Neuron (in vitro differentiated cells): ENCODE results near the gene DGKE.
A peak's percentile ranks its signal among the peaks of the same experiment; 100 is the strongest.

Source experiments
- H2AFZ ChIP-seq: one replicate; pipeline ENCODE4 v1.6.1; 2013; ENCODE audit warnings: low read depth, mild to moderate bottlenecking, inconsistent platforms, low read length, moderate library complexity
- H3K27me3 ChIP-seq: one replicate; pipeline ENCODE4 v1.6.1; 2013; ENCODE audit warnings: low read length; ENCODE audit not compliant: insufficient read depth
- H3K36me3 ChIP-seq: one replicate; pipeline ENCODE4 v1.6.1; 2013; ENCODE audit warnings: low read length; ENCODE audit not compliant: insufficient read depth
- H3K4me1 ChIP-seq: one replicate; pipeline ENCODE4 v1.6.1; 2013; ENCODE audit warnings: low read length; ENCODE audit not compliant: insufficient read depth
- H3K4me3 ChIP-seq: 2 replicates; pipeline ENCODE4 v1.5.1; 2013; ENCODE audit warnings: mild to moderate bottlenecking, low read length, moderate library complexity
- H3K9me3 ChIP-seq: one replicate; pipeline ENCODE4 v1.6.1; 2013; ENCODE audit warnings: low read length

Gene DGKE

DNA sequence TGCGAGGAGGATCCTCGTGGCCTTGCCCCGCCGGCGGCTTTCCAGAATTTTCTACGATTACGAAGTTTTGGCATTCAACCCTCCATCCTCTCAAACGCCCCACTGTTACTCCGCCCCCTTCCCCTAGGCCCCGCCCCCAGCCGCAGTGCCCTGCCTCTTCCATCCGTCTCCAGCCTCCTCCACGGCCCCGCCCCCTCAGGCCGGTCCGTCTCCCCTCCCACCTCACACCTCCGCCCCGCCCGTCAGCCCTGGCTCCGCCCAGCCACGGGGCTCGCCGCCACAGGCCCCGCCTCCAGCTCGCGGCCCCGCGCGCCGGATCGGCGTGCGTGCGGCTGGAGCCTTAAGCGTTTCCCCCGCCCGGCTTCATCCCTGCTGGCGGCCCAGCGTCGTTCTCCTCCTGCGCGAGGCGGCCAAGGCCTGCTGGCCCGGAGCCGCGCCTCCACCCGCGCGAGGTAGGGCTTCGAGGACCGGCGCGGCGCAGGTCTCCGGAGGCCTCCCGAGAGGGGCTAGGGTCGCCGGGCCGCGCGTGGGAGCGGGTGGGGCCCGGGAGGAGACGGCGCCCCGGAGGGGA, at the start of gene DGKE, which contains the start of gene C17orf67:
Gene DGKE (plus strand): TSS at position 343 of the 571 bp plus-strand sequence. CDS start 645 bp downstream, outside the sequence.
Gene C17orf67 (minus strand): TSS at position 112 of the 571 bp plus-strand sequence. CDS start 18,110 bp downstream, outside the sequence.
- Histone ChIP-seq H3K36me3 (no peaks in the 10 kb centered on the region), H3K9me3 (peaks cover 4% of the 10 kb centered on the region), H3K27me3 (no peaks in the 10 kb centered on the region), H3K4me3 (peak within 1 kb of the TSS; percentile 62), H2AFZ (peak within 1 kb of the TSS; percentile 89), H3K4me1 (peaks cover 5% of the 10 kb centered on the region)

DNA sequence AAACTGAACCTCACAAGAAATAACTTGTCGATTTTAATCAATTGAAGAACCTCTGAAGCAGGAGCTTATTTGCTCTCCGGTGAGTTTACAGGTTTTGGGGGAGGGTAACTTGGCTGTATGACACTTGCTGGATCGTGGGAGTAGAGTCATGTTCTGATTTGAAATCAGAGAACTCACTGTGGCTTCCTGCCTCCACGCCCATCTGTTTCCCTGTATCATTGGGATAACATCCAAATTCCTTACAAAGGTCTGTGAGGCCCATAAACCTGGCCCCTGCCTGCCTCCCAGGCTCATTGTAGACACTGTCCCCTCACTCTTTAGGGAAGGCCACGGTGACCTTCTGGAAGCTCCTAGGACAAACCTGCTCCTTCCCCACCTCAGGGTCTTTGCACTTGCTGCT, 48.5 kb upstream of the DGKE start:
- no peak overlapping the region for H2AFZ ChIP-seq
- H3K4me1 ChIP-seq: no peaks in the 10 kb centered on the region
- no peaks in the 10 kb centered on the region for H3K36me3 ChIP-seq
- H3K9me3 ChIP-seq: no peaks in the 10 kb centered on the region
- no peak overlapping the region for H3K4me3 ChIP-seq
- peaks cover 24% of the 10 kb centered on the region for H3K27me3 ChIP-seq

GRCh38 chr17:56785997-56786680, 47.8 kb upstream of the DGKE start:
- no peak overlapping the region for H2AFZ ChIP-seq
- no peak overlapping the region for H3K4me3 ChIP-seq
- peaks cover 21% of the 10 kb centered on the region for H3K27me3 ChIP-seq
- H3K4me1 ChIP-seq: no peaks in the 10 kb centered on the region
- H3K36me3 ChIP-seq: no peaks in the 10 kb centered on the region
- no peaks in the 10 kb centered on the region for H3K9me3 ChIP-seq

- no peaks in the 10 kb centered on the region for H3K4me1 ChIP-seq
- H2AFZ ChIP-seq: no peak overlapping the region
- no peaks in the 10 kb centered on the region for H3K9me3 ChIP-seq
- no peaks in the 10 kb centered on the region for H3K36me3 ChIP-seq
- peaks cover 15% of the 10 kb centered on the region for H3K27me3 ChIP-seq
- no peak overlapping the region for H3K4me3 ChIP-seq
Measured at GRCh38 chr17:56786989-56787482, 46.9 kb upstream of the DGKE start.

GRCh38 chr17:56792267-56792666, 41.7 kb upstream of the DGKE start:
- Histone ChIP-seq H3K9me3 (no peaks in the 10 kb centered on the region), H3K27me3 (peaks cover 3% of the 10 kb centered on the region), H3K4me1 (no peaks in the 10 kb centered on the region), H2AFZ (no peak overlapping the region), H3K4me3 (no peak overlapping the region), H3K36me3 (no peaks in the 10 kb centered on the region)

DNA sequence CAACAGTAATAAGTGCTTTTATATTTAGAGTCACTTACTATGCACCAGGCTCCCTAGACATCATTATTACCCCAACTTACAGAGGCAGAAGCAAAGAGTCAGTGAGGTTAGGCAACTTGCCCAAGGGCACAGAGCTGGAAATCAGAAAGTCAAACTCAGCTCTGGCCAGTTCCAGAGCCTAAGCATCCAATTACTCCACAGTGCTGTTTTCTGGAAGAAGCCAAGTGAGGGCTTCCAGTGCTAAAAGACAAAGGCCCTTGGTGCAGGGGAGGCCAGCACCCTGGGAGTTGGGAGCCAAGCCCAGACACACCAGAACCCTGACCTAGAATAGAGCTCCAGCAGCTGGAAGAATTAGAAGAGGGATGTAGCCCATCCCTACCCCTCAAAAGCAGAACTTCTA, 40.4 kb upstream of the DGKE start:
- Histone ChIP-seq H3K27me3 (no peaks in the 10 kb centered on the region), H3K4me3 (no peak overlapping the region), H3K4me1 (no peaks in the 10 kb centered on the region), H3K36me3 (no peaks in the 10 kb centered on the region), H2AFZ (no peak overlapping the region), H3K9me3 (no peaks in the 10 kb centered on the region)

- no peak overlapping the region for H3K4me3 ChIP-seq
- H3K4me1 ChIP-seq: no peaks in the 10 kb centered on the region
- H3K27me3 ChIP-seq: no peaks in the 10 kb centered on the region
- no peaks in the 10 kb centered on the region for H3K36me3 ChIP-seq
- no peaks in the 10 kb centered on the region for H3K9me3 ChIP-seq
- H2AFZ ChIP-seq: no peak overlapping the region
Measured at GRCh38 chr17:56793957-56794356, 40.0 kb upstream of the DGKE start.

- H3K36me3 ChIP-seq: no peaks in the 10 kb centered on the region
- no peak overlapping the region for H2AFZ ChIP-seq
- H3K27me3 ChIP-seq: no peaks in the 10 kb centered on the region
- H3K4me1 ChIP-seq: no peaks in the 10 kb centered on the region
- no peaks in the 10 kb centered on the region for H3K9me3 ChIP-seq
- H3K4me3 ChIP-seq: no peak overlapping the region
Measured at GRCh38 chr17:56795221-56795865, 38.6 kb upstream of the DGKE start.

DNA sequence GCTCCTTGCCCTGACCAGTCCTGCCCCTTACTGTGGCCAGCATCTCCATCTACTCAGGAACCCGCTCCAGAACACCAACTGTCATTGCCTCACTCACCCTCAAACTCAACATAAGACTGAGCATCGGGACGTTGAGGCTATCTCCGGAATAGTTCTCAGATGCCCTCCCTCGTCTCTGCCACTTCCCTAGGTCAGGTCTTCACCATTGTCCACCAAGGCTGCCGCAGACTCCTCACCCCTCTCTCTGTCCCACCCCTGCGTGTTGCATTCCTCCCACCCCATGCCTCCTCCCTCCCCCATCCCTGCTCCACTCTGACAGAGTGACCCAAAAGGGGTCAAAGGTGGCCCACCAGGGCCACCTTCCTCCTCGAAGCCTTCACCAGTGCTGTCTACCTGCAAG, 37.4 kb upstream of the DGKE start:
- Histone ChIP-seq H3K4me3 (no peak overlapping the region), H3K36me3 (no peaks in the 10 kb centered on the region), H3K4me1 (no peaks in the 10 kb centered on the region), H2AFZ (no peak overlapping the region), H3K27me3 (no peaks in the 10 kb centered on the region), H3K9me3 (no peaks in the 10 kb centered on the region)

- Histone ChIP-seq H3K9me3 (no peaks in the 10 kb centered on the region), H2AFZ (no peak overlapping the region), H3K27me3 (no peaks in the 10 kb centered on the region), H3K4me1 (no peaks in the 10 kb centered on the region), H3K4me3 (no peak overlapping the region), H3K36me3 (no peaks in the 10 kb centered on the region)
Measured at GRCh38 chr17:56798916-56799315, 35.0 kb upstream of the DGKE start.

DNA sequence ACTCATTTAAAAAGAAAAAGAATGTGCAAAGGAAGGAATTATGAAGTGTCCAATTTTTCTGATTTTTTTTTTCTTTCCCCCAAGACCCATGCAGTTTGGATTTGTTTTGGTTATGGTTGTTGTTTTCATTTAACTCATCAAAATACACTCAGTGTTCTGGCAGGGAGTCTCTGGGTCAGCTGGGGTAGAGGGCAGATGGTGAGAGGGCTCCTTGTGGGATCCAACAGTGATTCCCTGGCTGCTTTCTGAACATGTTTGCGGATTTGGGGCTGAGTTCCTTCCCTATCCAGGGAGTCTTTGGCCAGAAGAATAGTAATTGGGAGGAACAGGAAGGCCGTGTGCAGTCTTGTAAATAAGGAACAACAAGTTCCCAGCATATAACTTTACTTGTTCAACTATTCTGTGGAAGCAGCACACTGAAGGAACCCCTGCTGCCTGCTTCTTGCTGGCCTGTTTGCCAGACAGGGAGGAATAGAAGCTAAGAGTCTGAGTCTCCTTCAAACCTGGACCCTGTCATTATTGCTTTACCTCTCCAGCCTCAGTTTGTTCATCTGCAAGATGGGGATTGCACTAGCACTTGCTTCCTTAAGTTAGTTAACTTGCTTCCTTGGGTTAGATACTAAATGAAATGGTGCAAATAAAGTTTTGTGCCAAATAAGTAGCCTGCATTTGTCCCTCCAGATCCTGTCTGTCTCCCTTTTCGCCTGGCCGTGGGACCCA, 32.3 kb upstream of the DGKE start:
- H3K4me3 ChIP-seq: no peak overlapping the region
- no peaks in the 10 kb centered on the region for H3K27me3 ChIP-seq
- no peak overlapping the region for H2AFZ ChIP-seq
- H3K4me1 ChIP-seq: no peaks in the 10 kb centered on the region
- no peaks in the 10 kb centered on the region for H3K9me3 ChIP-seq
- no peaks in the 10 kb centered on the region for H3K36me3 ChIP-seq

GRCh38 chr17:56803071-56803470, 30.9 kb upstream of the DGKE start:
- no peaks in the 10 kb centered on the region for H3K27me3 ChIP-seq
- H3K36me3 ChIP-seq: no peaks in the 10 kb centered on the region
- H3K4me1 ChIP-seq: peaks cover 4% of the 10 kb centered on the region
- no peak overlapping the region for H3K4me3 ChIP-seq
- H3K9me3 ChIP-seq: no peaks in the 10 kb centered on the region
- no peak overlapping the region for H2AFZ ChIP-seq

DNA sequence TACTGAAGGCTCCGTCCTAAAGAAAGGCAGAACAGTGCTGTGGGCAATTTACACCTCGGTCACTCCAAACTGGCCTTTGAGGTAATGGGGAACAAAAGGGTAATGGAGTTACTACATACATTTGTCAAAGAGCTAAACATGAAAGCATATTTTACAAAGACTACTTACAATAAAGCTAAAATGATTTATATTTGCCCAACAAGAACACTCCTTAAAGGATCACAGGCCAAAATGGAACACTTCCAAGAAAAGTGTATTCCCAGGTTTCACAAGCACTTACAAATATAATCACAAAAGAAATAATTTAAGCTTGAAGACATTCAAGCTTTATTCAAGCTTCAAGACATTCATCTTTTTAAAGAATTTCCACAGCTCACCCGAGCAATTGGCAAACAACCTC, 29.5 kb upstream of the DGKE start:
- Histone ChIP-seq H3K36me3 (no peaks in the 10 kb centered on the region), H3K4me3 (no peak overlapping the region), H3K27me3 (no peaks in the 10 kb centered on the region), H3K9me3 (no peaks in the 10 kb centered on the region), H2AFZ (no peak overlapping the region), H3K4me1 (peaks cover 4% of the 10 kb centered on the region)
